ENCODE measurements around the gene PACSIN2. TPM values are rescaled to one million over a fixed set of nuclear protein-coding genes. Genes with fewer than 3 reads are reported as not detected.
A peak's percentile ranks its signal among the peaks of the same experiment; 100 is the strongest.
"Not testable (repeated sequence)": the region's sequence is repeated elsewhere in the genome, so short reads cannot be mapped to it uniquely, and the experiment has no call there.

The PACSIN2 gene
- polyA plus RNA-seq (ENCODE audit: insufficient read length) = 65.3 TPM
- long read RNA-seq, donor 1, transcript PACSIN2-201 (11 exons, 3,249 nt) = major isoform, 11 of 26 reads
- long read RNA-seq, donor 1, partial matches to known transcripts = 15 of 26 reads
- long read RNA-seq, donor 1, other reads (novel, unspliced or antisense) = 0 of 26 reads
- long read RNA-seq, donor 2, transcript PACSIN2-201 (11 exons, 3,249 nt) = major isoform, 5 of 20 reads
- long read RNA-seq, donor 2, partial matches to known transcripts = 15 of 20 reads
- long read RNA-seq, donor 2, other reads (novel, unspliced or antisense) = 0 of 20 reads
- long read RNA-seq, donor 3, transcript PACSIN2-201 (11 exons, 3,249 nt) = major isoform, 9 of 16 reads
- long read RNA-seq, donor 3, partial matches to known transcripts = 7 of 16 reads
- long read RNA-seq, donor 3, other reads (novel, unspliced or antisense) = 0 of 16 reads
- long read RNA-seq, donor 4 = 0 reads
- long read RNA-seq, donor 5, transcript PACSIN2-201 (11 exons, 3,249 nt) = major isoform, 11 of 17 reads
- long read RNA-seq, donor 5, partial matches to known transcripts = 6 of 17 reads
- long read RNA-seq, donor 5, other reads (novel, unspliced or antisense) = 0 of 17 reads
- long read RNA-seq, donor 6, partial matches to known transcripts = 0 of 4 reads
- long read RNA-seq, donor 6, other reads (novel, unspliced or antisense) = 0 of 4 reads
- long read RNA-seq, donor 7, transcript PACSIN2-201 (11 exons, 3,249 nt) = major isoform, 12 of 25 reads
- long read RNA-seq, donor 7, partial matches to known transcripts = 13 of 25 reads
- long read RNA-seq, donor 7, other reads (novel, unspliced or antisense) = 0 of 25 reads
- long read RNA-seq, donor 8, transcript PACSIN2-201 (11 exons, 3,249 nt) = major isoform, 5 of 5 reads
- long read RNA-seq, donor 8, partial matches to known transcripts = 0 of 5 reads
- long read RNA-seq, donor 8, other reads (novel, unspliced or antisense) = 0 of 5 reads

GRCh38 chr22:43014869-43015676 is at the start of gene PACSIN2:
TSS of gene PACSIN2 (minus strand) at chr22:43015149. CDS start at chr22:42912080, 103,069 bp downstream.
- peak; percentile 99 for DNase-seq

GRCh38 chr22:43060183-43060582 is 45.2 kb upstream of the PACSIN2 start:
- no peak for DNase-seq

- DNase-seq = no peak
These were observed 42.7 kb upstream of the PACSIN2 start for GRCh38 chr22:43057641-43058040.

- no peak for DNase-seq
These were observed 38.2 kb upstream of the PACSIN2 start for GRCh38 chr22:43053176-43053575.

- no peak for DNase-seq
These were observed 36.0 kb upstream of the PACSIN2 start for GRCh38 chr22:43050995-43051394.

GRCh38 chr22:43047605-43048004 is 32.7 kb upstream of the PACSIN2 start:
- DNase-seq = no peak

- no peak for DNase-seq
These were observed 29.4 kb upstream of the PACSIN2 start for GRCh38 chr22:43044290-43044712.

GRCh38 chr22:43042101-43042780 is 27.3 kb upstream of the PACSIN2 start:
- no peak for DNase-seq

GRCh38 chr22:43039800-43040199 is 24.9 kb upstream of the PACSIN2 start:
- no peak for DNase-seq

- DNase-seq = no peak
These were observed 23.4 kb upstream of the PACSIN2 start for GRCh38 chr22:43038325-43038724.

- no peak for DNase-seq
These were observed 21.4 kb upstream of the PACSIN2 start for GRCh38 chr22:43036282-43036829.

- DNase-seq = no peak
These were observed 20.3 kb upstream of the PACSIN2 start for GRCh38 chr22:43035250-43035649.

GRCh38 chr22:43031617-43032016 is 16.7 kb upstream of the PACSIN2 start:
- no peak for DNase-seq

- no peak for DNase-seq
These were observed 3.7 kb upstream of the PACSIN2 start for GRCh38 chr22:43018615-43019014.

- DNase-seq = no peak
These were observed 2.8 kb upstream of the PACSIN2 start for GRCh38 chr22:43017525-43018460.

- not testable (repeated sequence) for DNase-seq
These were observed 1.2 kb upstream of the PACSIN2 start for GRCh38 chr22:43016150-43016549.

- DNase-seq = no peak
These were observed 711 bp upstream of the PACSIN2 start for GRCh38 chr22:43015677-43016042.

- peak; percentile 36 for DNase-seq
These were observed 557 bp downstream of the PACSIN2 start for GRCh38 chr22:43014316-43014868.
